Activated CD4-positive, alpha-beta T cell treated with anti-CD3 and anti-CD28 coated beads, Interleukin-2, amount 50 U/mL, for 24 hours (primary cell): Measurements from ENCODE around the gene DPYSL3.

Experiments used
- DNase-seq, 2 donors: peaks; one replicate each; pipeline ENCODE4 v3.0.0-alpha.2; 2020; ENCODE audit warnings: low read depth in 1 of 2, low spot score in 1 of 2

The DPYSL3 gene

DNA sequence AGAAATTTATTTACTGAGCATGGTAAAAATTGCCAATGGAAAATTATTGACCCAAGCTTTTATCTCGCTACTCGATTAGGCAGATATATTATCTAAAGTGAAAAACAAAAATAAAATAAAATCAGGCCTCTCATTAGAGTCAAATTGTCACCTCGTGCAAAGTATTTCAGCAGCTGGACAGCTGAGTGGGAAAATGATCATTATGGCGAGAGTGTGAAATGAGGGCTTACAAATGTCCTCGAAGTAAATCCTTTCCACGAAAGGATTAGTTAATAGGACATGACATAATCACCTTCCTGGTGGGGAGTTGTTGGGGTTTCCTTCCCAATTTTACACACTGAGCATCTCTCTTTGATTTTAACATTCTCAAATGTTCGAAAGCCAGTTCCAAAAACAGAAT lies 5.4 kb upstream of the DPYSL3 start:
- DNase-seq: no peak

GRCh38 chr5:147512659-147513379 lies 3.0 kb upstream of the DPYSL3 start:
- no peak for DNase-seq

- no peak for DNase-seq
Observed at GRCh38 chr5:147510885-147511284, 1.0 kb upstream of the DPYSL3 start.

DNA sequence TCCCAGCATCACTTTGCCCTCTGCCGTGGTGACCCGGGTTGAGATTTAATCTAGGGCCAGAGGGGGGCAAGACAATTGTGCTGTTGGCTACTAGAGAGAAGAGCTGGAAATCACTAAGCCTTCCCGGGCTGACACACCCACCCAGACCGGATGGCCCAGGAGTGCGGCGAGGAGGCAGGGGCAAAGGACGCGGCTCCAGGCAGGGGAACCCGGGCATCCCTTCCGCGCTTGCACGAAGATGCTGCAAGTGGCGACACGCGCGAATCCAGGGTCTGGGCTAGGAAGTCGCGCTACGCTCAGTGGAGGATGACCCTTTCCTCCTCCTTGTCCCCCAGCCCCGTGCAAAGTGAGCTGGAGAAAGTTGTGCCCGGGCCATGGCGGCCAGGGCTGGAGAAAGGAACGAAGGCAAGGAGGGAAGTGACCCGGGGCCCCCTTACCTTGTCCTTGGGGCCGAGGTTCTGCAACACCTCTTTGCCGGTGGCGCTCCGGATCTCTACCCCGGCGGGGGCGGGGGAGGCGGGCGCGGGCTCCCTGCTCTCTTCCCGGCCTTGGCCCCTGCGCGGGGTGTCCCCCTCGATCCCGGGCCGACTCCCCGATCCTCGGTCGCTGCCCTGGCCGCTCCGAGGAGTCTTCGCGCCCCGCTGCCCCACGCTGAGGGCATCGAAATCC lies 693 bp downstream of the DPYSL3 start:
- no peak for DNase-seq

- no peak for DNase-seq
Observed at GRCh38 chr5:147508711-147509040, 1.2 kb downstream of the DPYSL3 start.

GRCh38 chr5:147507480-147508126 lies 2.3 kb downstream of the DPYSL3 start:
- no peak for DNase-seq

- no peak for DNase-seq
Observed at GRCh38 chr5:147504535-147504934, 5.3 kb downstream of the DPYSL3 start.

DNA sequence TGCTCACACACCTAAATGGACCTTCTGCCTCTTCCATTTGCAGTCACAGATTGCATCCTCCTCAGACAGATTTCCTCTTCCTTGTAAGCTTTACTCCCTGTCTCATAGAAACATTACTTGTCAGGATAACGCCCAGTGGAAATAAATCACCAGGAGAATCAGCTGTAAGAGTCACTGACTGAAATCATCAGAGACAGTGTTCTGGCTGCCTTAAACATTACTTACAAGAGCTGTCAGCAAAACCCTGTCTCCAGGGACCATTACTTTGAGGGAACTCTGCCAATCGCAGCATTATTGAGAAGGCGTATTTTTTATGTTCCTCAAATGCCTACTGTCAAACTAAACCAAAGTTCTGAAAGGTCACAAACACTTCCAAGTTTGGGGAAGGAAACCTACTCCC lies 5.9 kb downstream of the DPYSL3 start:
- no peak for DNase-seq

DNA sequence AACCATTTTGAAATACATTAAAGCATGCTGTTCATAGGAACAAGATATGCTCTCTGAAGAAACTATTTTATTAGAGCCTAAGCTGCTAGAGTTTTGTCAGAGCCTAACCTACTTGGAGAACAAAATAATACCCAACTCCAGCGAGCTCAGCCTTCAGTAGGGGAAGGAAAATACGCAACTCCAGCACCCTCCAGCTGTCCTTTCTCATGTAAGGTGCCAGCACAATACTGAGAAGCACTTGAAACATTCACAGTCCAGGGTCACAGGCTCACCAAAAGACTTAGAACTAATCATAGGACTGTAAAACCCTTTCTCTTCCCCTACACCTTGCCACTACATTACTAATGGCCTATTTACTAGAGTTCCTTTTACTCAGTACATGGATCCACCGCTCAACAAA lies 18.9 kb downstream of the DPYSL3 start:
- DNase-seq: no peak

GRCh38 chr5:147487031-147487750 lies 22.7 kb downstream of the DPYSL3 start:
- DNase-seq: no peak

DNA sequence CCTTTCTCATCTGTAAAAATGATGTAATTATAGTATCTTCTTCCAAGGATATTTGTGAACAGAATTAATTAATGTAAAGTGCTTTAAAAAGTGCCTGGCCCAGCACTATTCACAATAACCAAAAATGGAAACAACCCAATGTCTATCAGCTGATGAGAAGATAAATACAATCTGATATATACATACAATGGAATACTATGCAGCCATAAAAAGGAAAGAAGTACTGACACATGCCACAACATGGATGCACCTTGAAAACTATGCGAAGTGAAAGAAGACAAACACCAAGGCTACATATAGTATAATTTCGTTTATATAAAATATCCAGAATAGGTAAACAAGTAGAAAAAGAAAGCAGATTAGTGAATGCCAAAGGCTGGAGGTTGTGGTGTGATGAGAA lies 24.1 kb downstream of the DPYSL3 start:
- DNase-seq: no peak

GRCh38 chr5:147485046-147485445 lies 24.8 kb downstream of the DPYSL3 start:
- DNase-seq: no peak

DNA sequence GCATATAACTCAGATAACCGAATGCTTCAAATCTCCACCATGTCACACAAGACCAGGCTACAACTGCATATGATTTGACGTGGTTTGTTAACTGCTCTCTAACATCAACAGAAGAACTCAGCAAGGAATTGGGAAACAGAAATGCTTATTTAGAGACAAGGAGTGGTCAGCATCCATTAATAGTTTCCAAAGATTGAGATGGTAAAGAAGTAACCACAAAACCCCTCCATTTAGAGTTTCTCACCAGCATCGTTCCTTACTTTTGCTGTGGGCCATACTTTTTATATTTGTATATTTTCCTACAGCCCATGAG lies 25.2 kb downstream of the DPYSL3 start:
- no peak for DNase-seq

- no peak for DNase-seq
Observed at GRCh38 chr5:147483961-147484707, 25.7 kb downstream of the DPYSL3 start.

GRCh38 chr5:147483188-147483790 lies 26.6 kb downstream of the DPYSL3 start:
- DNase-seq: no peak

GRCh38 chr5:147482706-147483180 lies 27.1 kb downstream of the DPYSL3 start:
- no peak for DNase-seq

DNA sequence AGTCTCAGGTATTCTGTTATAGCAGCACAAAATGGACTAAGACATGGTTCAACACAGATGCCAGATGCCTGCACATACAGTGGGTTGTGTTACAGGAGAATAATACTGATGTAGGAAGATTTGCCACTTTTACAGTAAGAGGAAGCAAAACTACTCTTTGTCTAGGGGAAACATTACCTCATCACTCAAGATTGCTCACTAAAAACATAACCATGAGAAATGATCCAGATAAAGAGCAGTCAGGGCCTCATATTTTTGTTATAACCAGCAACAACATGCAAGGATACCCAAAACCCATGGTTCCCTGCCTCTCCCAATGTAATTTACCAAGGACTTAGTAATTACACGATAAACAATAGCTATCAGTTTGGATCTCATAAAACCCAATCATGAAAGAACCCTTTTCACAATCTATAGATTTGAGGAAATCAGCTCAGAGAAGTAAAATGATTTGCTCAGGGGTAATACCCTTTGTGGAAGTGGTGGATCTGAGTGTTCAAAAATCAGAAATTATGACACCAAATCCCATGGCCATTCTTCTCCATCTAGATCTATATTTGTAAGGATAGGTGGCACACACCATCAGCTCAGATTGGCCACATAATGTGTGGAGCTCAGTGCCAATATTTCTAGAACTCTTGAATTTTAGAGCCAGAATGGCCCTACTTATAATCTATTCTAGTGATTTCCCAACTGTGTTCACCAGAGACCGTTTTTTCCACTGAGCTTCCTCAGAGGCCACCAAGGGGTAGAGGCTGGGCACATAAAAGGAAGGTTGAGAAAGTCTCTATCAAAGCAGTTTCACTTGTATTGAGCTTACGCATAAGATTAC lies 27.8 kb downstream of the DPYSL3 start:
- DNase-seq: no peak

- DNase-seq: no peak
Observed at GRCh38 chr5:147481376-147481775, 28.5 kb downstream of the DPYSL3 start.

DNA sequence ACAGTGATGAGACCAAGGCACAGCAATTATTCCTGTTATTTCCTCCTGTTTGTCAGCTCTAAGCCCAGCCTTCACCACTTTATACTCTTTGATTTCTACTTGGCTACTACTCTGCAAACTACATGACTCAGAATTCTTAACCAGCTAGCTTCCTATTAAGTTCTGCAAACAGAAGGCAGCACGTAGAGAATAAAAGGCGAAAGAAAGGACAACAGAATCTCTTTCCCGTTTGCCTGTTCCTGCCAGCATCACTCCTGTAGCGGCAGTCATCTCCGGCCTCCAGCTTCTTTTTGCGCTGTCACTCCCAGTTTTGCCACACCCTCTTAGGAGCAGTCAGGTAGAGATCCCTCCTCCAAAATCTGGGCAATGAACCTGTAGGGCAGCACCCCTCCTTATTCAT lies 29.9 kb downstream of the DPYSL3 start:
- no peak for DNase-seq

- no peak for DNase-seq
Observed at GRCh38 chr5:147479444-147479843, 30.4 kb downstream of the DPYSL3 start.
